HG03442 (cell line): ENCODE data around the gene PHLDB2.

Experiments
- ATAC-seq: cut with Tn5 transposase; IDR thresholded peaks from one replicate; pipeline ENCODE4 v1.9.1; 2021; ENCODE audit warnings: mild to moderate bottlenecking, moderate library complexity; ENCODE audit not compliant: unreplicated experiment

Gene PHLDB2

GRCh38 chr3:111919370-111920065 lies 60.5 kb downstream of the PHLDB2 start:
- ATAC-seq: no peak

- no peak for ATAC-seq
These were observed 62.1 kb downstream of the PHLDB2 start for GRCh38 chr3:111921181-111921580.

- no peak for ATAC-seq
These were observed 64.2 kb downstream of the PHLDB2 start for GRCh38 chr3:111923095-111923771.

- ATAC-seq: no peak
These were observed 64.7 kb downstream of the PHLDB2 start for GRCh38 chr3:111923806-111924205.

- ATAC-seq: no peak
These were observed 65.2 kb downstream of the PHLDB2 start for GRCh38 chr3:111924283-111924682.

GRCh38 chr3:111926266-111926676 lies 67.2 kb downstream of the PHLDB2 start:
- no peak for ATAC-seq

GRCh38 chr3:111928613-111929012 lies 69.5 kb downstream of the PHLDB2 start:
- no peak for ATAC-seq

GRCh38 chr3:111929484-111929883 lies 70.4 kb downstream of the PHLDB2 start:
- ATAC-seq: no peak

GRCh38 chr3:111932946-111933345 lies 73.9 kb downstream of the PHLDB2 start:
- ATAC-seq: no peak

- ATAC-seq: no peak
These were observed 77.3 kb downstream of the PHLDB2 start for GRCh38 chr3:111936191-111936841.

GRCh38 chr3:111936967-111937366 lies 77.9 kb downstream of the PHLDB2 start:
- ATAC-seq: no peak

- ATAC-seq: no peak
These were observed 78.8 kb downstream of the PHLDB2 start for GRCh38 chr3:111937871-111938270.

- no peak for ATAC-seq
These were observed 80.8 kb downstream of the PHLDB2 start for GRCh38 chr3:111939873-111940272.

GRCh38 chr3:111943533-111943932 lies 84.5 kb downstream of the PHLDB2 start:
- no peak for ATAC-seq

- no peak for ATAC-seq
These were observed 85.3 kb downstream of the PHLDB2 start for GRCh38 chr3:111944372-111944771.

- ATAC-seq: no peak
These were observed 88.2 kb downstream of the PHLDB2 start for GRCh38 chr3:111947231-111947630.

GRCh38 chr3:111948786-111949185 lies 89.7 kb downstream of the PHLDB2 start:
- no peak for ATAC-seq

- ATAC-seq: no peak
These were observed 90.6 kb downstream of the PHLDB2 start for GRCh38 chr3:111949712-111950111.

GRCh38 chr3:111951032-111951431 lies 92.0 kb downstream of the PHLDB2 start:
- ATAC-seq: no peak

GRCh38 chr3:111952086-111952485 lies 93.0 kb downstream of the PHLDB2 start:
- no peak for ATAC-seq

GRCh38 chr3:111952866-111953450 lies 93.9 kb downstream of the PHLDB2 start:
- no peak for ATAC-seq
